ENCODE data around the gene PKP4.
A peak's percentile ranks its signal among the peaks of the same experiment; 100 is the strongest.

The PKP4 gene

DNA sequence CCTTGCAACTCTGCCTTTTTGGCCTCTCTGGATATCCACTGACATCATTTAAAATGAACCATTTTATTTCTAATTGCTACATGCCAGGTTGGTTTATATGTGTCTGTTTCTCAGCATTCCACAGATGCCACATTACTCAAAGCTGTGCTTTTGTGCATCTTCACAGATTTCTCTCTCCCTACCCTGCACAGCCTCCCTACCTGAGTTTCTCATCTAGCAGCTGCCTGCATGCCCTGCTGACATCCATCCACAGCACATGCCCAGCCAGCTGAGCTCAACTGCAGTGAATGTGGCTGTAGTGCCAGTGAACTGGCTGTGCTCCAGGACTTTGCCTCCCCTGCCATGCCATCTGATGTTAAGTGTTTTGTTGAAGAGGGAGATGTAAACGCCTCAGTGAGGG, 44.5 kb downstream of the PKP4 start:
- no peak for DNase-seq

DNA sequence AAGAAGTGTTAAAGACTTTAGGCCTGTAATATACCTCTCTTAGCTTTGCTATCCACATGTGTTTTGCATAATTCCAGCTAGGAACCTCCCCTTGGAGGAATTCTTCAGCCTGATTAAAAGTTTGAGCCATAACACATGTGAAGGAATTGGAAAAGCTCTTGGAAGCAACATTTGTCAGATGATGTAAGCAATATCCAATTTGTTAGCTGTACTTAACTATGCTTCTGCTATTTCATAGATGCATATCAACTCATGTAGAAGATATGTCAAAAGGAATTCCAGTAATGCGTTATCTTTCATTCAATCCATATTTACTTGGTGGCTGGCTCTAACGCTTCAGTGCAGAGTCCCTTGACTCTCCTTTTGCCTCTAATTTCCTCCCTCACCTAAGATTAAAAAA, 46.2 kb downstream of the PKP4 start:
- no peak for DNase-seq

DNA sequence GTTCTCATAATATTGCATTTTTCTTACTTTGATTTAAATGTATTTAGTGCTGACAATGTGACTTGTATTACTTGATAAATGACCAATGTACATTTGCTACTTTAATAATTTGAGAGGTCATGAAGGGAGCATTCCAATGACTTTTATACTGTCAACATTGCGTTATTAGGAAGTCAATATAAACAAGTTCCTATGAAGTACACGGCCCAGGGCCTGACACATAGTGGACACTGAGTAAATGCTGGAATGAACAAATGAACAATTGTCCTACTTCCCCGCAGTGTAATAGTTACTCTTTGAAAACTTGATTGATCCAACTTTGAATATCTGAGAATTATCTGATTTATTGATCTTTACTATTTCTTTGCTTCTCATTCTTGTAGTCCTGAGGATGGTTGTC, 47.3 kb downstream of the PKP4 start:
- DNase-seq = no peak

DNA sequence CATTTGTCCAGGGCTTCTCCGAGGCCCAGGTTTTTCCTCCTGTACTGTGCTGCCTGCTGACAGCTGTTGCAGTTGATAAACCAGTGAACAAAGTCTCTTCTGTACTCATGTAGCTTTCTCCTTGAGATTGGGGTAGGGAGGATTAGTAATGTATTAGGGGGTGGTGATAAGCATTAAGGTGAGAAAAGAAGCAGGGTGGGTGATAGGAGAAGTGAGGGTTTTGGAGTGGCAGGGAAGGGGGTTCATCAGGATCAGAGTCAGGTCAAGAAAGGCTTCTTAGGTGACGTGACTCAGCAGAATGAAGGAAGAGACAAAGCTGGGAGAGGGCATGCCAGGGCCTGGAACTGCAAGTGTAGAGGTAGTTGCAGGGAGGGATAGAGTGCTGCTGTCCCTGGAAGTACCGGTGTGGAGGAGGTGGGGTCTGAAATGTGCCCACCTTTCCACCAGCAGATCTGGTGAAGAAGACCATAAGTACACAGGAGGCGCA, 48.7 kb downstream of the PKP4 start:
- no peak for DNase-seq

DNA sequence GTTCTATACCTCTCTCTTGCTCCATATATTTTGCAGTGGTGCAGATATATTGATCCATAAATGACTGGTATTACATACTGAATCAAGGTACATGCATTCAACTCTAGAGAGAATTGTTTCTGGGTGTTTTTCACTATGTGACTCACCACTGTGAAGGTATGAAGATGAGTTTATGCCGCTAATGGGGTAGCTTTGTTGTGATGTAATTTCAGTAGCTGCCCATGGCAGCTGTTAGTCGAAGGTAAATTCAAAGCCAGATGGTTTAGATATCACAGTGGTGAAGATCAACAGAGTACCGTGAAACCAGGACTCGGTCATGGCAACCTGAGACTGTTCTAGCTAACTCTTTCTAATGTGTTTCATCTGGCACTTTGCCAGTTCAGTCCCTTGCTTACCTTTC, 50.4 kb downstream of the PKP4 start:
- DNase-seq = no peak

DNA sequence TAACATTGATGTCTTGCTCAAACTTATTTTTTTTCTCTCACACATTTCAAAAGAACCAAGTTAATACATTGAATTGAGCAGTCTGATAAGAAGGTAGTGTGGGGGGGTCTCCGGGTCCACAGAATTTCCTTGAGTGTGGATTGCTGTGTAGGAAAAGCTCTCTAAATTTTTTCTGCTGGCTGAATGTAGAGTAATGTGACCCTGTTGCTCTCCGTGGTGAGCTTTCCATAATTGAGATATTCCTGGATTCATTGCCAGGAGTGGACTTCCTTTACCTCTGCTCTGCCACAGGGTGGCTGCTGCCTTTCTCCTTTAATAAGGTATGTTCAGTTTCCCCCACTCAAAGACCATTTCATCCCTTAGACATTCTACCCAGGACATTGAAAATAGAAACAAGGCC, 50.9 kb downstream of the PKP4 start:
- DNase-seq = no peak

DNA sequence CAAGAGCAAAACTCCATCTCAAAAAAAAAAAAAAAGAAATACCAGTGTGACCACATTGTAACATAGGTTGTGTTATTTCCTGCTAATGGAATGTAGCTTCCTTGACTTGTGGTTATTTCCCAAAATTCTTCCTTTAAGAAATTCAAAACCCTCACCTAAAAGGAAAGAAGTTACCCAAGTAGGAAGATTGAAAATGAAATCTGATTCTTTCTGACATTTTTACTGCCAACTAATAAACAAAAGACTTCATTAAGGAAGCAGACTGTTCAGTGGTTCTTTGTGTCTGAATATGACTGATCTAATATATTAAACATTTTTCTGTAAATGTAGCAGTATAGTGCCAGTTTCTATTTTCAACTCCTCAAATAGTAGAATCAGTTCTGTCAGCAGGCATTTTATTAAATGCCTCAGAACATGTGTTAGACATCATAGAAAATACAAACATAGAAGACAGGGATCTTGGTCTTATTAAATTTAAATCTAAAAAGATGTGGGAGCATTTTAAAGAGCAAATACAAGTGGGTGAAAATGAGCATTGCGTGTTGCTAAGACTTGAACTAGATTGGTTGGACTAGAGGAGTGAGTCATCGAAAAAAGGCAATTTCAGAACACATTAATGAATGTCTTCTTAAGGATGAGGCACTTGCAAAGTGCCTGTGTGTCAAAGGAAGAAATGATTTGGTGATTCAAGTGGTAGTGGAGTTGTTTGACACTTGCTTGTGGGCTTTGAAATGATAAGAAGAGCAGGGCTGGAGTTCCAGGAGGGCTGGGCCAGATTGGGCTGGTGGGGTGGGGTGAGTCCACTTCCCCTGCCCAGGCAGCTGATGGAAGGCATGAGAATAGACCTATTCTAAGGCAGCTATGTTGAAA, 53.4 kb downstream of the PKP4 start:
- peak; percentile 44 for DNase-seq

DNA sequence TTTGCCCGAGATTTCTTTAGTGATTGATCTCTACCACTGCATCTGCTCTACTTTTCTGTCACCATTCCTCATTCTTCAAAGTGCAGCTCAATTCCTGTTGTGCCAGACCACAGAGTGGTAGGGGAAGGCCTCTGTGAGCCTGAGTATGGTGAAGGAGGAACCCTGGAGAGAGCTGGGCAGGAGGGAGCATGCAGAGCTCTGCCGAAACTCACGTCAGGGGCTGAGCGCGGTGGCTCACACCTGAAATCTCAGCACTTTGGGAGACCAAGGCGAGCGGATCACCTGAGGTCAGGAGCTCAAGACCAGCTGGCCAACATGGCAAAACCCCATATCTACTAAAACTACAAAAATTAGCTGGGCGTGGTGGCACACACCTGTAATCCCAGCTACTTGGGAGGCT, 54.1 kb downstream of the PKP4 start:
- no peak for DNase-seq

DNA sequence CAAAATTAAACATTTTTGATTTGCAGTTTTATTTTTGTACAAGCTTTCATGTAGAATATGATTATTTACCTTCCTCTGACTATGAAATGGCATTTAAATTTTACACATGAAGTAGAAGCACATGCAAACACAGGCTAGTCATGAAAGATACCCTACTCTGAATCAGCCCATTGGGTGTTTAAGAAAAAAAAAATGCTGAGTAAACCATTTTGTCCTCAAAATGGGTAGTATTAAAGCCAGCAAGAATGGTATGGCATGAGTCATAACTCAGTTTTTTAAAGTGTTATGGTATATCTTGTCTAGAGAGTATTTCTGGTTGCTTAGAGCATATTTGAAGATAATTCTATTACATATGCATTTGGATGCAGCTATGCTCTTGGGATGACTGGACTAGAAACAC, 55.0 kb downstream of the PKP4 start:
- DNase-seq = no peak

DNA sequence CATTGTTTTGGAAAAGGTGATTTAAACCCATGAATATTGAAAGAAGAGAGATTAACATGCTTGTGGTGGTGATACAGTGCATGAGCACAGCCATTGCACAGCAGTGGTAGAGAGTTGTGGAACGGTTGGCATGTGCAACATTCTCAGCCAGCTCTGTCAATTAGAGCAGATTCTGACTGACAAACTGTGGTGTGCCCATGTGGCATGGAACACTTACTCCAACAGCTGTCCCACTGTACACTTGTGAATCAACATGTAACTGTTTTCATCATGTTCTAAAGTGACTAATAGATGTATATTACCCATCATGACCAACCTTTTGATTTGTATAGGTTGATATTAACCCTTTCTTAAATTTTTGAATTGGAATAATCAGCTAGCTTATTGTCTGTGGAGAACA, 55.6 kb downstream of the PKP4 start:
- DNase-seq = no peak

DNA sequence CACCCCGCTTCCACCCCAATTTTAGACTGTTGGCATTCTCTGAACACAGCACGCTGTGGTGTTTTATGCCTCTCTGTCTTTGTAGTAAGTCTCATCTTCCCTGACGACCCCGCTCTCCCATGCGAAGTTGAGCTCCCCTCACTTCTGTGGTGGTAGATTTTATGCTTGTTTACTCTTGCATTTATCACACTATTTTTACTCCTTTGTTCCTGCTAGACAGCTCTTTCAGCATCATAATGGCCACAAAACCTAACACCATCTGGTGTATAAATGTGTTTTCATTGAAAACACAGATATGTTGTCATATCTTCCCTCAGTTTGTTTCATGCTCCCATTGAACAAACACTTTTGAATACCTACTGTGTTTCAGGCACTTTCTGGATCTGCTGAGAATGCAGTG, 57.1 kb downstream of the PKP4 start:
- DNase-seq = no peak

DNA sequence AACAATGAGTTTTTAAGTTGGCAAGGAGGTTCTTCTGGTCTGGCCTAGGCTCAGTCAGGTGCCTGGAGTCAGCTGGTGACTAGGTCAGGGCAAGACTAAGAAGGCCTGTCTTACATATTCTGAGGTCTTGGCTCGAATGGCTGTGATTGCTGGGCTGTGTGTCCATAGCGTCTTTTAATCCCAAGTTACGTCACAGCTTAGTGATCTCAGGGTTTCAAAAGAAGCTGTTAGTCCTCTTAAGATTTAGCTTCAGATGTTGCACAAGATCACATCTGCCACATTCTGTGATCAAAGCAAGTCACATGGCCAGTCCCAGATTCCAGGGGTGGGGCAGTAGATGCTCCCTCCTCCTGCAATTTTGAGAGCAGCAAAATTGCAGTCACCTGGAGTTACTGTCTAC, 61.3 kb downstream of the PKP4 start:
- DNase-seq = peak; percentile 18

DNA sequence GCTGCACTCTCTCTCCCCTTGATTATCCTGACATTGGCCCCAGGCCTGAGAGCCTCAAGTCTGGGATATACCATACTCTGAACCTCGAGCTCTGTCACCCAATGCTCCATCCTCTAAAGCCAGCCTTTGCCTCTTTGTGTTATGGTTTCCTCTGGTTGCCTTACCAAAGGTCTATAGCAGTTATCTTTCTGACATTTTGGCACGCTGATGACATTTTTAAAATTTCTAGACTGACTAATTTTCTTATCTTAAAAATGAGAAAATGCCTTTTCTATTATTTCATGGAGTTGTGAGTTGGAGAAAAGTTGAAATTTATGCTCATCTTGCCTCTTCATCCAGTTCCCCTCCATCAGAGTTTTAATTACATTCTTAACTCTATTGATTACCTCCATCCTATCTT, 62.7 kb downstream of the PKP4 start:
- no peak for DNase-seq

DNA sequence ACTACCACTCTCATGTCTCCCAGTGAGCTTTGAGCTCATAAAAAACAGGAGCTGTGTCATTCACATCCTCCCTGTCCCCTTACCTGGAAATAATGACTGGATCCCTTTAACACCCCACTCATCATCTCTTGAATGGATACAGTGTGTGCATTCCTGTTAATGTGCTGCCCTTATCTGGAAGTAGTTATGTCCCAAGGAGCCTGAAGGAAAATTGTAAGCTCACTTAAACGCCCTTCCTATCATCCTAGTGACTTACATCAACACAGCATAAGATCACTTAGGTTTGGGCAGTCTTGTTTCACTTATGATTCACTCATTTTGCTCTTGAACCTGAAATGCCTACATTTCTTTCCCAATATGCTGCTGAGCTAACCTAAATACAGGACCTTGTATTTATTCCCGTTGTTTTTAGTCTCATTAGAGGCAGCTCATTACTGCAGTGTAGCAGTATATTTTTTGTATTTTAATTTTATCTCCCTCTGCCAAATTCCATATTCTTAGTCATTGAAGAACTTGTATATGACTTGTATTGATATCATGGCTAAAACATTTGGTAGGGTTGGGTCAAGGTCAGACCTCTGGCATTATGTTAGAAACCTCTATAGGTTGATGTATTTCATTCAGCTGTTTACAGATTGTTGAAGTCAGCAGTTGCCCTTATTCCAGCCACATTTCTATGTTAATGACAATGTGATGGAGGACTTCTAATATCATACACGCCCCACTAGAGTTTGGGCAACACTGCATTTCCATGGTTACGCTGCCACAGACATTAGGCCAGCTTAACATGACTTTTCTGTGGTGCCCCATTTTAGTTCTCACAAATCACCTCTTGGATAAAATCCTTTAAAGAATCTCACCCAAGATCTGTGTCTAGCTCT, 72.9 kb downstream of the PKP4 start:
- DNase-seq = no peak

DNA sequence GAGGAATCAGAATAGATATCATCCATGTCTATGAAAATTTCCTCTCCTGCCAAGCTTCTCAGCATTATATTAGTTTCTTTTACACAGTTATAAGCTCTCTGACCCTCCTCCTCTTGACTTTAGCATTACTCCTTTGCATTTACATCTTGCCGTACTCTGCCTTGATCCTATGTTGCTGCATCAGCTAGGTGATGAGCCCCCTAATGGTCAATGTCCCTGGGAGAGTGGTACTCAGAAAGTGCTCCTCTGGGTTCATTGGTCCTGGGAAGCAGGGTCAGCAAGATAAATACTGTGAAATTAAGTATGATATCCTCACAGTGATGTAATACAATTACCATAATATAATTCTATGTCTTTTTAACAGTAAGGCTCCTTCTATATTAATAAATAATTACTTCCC, 74.1 kb downstream of the PKP4 start:
- DNase-seq = no peak

DNA sequence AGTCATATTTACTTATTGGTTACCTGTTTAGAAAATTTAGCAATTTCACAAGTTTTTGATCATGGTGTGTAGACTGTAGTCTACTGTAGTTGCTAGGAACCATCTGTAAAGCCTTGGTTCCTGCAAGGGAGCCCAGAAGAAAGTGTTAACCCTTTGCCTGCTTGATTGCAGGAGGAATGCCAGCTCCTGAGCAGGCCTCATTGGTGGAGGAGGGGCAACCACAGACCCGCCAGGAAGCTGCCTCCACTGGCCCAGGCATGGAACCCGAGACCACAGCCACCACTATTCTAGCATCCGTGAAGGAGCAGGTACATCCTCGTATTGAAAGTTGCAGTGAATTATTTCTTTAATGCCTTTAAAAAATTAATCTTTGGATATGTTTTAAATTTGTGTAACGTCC, 76.3 kb downstream of the PKP4 start:
- DNase-seq = no peak

DNA sequence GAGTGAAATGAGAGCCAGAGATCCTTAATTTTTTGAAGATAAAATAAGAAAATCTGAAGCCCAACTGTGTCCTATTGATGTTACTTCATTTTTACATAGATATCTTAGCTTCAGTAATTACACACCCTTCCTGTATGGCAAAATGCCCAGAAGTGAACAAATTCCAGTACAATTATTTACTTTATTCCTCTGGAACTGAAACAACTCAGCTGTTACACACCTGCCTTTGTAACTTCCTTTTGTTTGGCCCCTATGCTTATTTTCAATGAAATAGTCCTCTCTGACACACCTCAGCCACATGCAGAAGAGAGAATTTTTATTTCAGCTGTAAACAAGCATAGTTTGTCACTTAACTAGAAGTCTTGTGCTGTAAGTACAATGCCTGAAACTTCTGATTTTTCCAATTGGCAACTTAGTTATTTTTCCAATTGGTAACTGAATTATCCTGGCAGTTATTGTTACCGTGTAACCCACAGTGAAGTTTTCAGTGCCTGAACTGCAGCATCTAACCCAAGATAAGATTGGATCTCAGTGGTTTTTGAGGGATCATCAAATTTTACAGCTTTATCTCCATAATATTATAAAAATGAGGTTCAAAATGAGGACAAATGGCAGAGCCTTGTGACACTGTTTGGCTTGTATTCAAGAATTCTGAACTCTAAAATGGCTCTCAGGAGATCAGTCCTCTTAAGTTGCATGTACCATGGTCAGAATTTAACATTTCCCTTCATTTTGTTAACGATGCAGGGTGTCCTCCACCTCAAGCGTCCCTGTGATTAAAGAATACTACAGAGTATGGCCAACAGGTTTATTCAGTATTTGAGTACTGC, 82.6 kb downstream of the PKP4 start:
- peak; percentile 74 for DNase-seq

DNA sequence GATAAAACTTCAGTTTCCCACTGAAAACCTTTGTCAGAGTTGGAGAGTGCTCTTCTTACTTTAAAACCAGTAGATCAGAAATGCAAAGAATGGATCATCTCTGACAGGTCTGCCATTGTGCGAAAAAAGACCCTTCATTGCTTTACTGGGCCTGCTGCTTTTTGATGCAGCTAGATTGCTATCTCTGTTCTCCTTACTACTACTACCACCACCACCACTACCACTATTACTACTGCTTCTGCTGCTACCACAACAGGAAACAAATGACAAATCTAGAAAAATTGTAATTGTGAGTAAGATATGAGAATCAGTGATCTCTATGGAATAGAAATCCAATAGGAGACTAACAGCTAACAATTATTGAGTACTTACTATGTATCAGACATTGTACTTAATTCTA, 85.8 kb downstream of the PKP4 start:
- no peak for DNase-seq

DNA sequence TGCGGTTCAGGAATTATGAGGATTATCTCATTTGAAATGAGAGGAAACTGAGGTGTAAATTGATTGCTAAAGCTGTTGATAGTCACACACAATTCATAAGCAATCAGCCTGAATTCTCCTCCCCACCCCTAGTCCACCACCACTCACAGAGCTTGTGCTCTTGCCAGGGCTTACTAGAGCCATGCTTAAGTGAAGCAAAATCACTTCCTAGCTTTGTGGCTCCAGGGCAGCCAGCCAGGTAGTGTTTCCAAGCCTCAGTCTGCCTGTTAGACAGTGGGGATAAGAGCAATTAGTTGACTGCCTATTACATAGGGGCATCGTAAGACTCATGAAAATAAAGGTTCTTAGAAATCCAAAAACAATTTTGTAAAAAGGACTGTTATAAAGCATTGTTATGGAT, 87.2 kb downstream of the PKP4 start:
- DNase-seq = no peak

DNA sequence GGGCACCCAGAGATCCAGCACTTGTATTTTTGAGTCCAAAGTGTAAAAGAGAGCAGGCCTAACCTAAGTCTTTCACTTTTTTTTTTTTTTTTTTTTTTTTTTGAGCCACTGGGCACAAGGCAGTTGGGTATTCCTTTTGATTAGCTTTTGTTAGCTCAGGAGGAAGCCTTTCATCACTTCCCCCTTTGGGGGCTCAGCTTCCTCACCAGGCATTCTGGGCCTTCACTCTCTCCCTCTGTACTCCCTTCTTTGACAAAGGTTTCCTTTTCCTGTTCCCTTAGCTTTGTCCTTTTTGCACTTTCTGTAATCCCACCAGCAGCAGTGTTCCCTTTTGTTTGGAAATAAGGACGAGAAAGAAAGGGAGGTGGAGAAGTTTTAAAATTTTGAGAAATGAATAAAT, 88.2 kb downstream of the PKP4 start:
- DNase-seq = peak; percentile 16

DNA sequence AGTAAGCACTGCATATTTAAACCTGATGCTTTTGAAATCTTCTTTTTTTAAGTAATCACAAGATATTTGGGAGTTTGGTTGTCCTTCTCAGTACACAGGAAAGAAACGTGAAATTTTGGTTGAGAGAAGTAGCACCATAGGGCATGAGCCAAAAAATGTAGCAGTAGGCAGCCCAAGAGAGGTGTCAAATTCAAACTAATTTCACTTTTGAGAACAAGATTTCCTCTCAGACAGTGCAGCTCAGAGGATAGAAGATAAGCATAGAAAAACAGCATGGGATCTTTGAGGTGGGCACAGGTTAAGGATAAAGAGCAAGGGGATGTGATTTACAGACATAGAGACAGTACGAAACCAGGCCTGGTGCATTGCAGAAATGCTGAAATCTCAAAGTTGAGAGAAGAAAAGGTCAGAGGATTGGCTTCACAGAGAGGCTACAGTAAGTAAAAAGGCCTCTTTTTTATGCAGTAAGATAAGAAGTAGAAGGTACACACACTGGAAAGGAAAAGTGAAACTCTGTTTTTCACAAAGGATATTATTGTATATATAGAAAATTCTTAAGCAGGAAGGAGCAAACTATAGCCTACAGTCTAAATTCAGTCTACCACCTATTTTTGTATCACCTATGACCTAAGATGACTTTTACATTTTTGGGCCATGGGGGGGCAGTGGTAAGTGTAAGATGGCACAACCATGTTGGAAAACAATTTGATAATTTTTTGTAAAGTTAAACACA, 89.8 kb downstream of the PKP4 start:
- peak; percentile 11 for DNase-seq

DNA sequence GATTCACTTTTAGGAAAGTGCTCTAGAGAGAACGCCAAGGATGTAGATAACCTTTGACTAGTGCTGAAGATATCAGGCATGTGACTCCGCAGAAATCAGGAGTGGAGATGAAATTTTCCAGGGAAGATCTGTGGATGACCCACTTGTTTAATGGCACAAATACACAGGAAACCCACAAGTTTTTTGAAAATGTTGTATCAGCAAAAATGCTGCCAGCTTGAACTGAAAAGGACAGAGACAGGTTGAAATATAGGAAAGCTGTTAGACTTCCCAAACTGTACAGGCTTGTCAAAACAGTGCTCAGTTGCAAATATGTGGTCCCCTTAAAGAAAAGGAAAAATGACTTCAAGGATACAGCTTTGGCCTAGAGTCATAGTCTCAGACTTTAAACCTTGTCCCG, 96.5 kb downstream of the PKP4 start:
- no peak for DNase-seq
